Esophagus squamous epithelium (tissue), 4 donors: ENCODE measurements around the gene ARMH3.

Experiments
- CTCF ChIP-seq, 6 experiments: fragments of 450-650 bp in 4 of 6; fragments of 200-600 bp in 2 of 6; sonication (generic) in 2 of 6; IDR thresholded peaks; one replicate each; pipeline ENCODE4 v1.5.1; 2016 to 2019; ENCODE audit warnings: antibody characterized with exemption in 6 of 6, mild to moderate bottlenecking in 4 of 6, moderate library complexity in 4 of 6
- POLR2A ChIP-seq, 4 donors: fragments of 450-650 bp; IDR thresholded peaks; one replicate each; pipeline ENCODE4 v1.6.1; 2017; ENCODE audit warnings: antibody characterized with exemption in 4 of 4, mild to moderate bottlenecking in 4 of 4, moderate library complexity in 3 of 4

GRCh38 chr10:101972761-101973160, 83.2 kb downstream of the ARMH3 start:
- TF ChIP-seq POLR2A (IDR thresholded peaks at IDR 0.05), result no peak
- TF ChIP-seq CTCF (IDR thresholded peaks at IDR 0.05), result no peak
